GM19328 (cell line): ENCODE data around the gene PHB1.

Source experiments
- ATAC-seq: cut with Tn5 transposase; IDR thresholded peaks from one replicate; pipeline ENCODE4 v1.9.1; 2021; ENCODE audit warnings: mild to moderate bottlenecking, moderate library complexity; ENCODE audit not compliant: unreplicated experiment

PHB1 gene

DNA sequence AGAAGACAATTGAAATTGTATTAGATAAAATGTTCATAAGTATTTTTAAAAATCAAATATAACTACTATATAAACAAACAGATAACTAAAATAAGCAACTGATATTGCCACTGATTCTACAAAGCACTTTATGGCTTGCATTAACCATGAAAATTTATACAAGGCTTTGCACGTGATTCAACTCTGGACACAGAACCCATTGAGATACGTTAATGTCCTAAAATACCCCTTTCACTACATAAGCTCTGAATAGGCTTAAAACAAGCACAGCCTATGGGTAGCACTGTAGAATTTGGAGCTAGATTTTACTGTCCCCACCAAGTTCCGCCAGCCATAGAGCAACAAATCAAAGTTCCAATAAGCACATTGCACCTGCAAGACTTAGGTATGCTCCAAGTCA, 57.2 kb downstream of the PHB1 start:
- ATAC-seq = no peak

- no peak for ATAC-seq
These were observed 58.4 kb downstream of the PHB1 start for GRCh38 chr17:49356320-49356719.
